Urothelium cell line (cell line): Measurements from ENCODE around the gene TTLL9.
"Not testable (repeated sequence)": the region's sequence is repeated elsewhere in the genome, so short reads cannot be mapped to it uniquely, and the experiment has no call there.

ENCODE experiments used
- DNase-seq: peaks from one replicate; pipeline ENCODE4 v3.0.0; 2011; ENCODE audit warnings: low spot score, mixed read lengths
- FAIRE-seq: peaks from 2 replicates; lab custom pipeline; 2011; peaks lifted over from hg19 to GRCh38; lab: Jason Lieb, UNC

Gene TTLL9

DNA sequence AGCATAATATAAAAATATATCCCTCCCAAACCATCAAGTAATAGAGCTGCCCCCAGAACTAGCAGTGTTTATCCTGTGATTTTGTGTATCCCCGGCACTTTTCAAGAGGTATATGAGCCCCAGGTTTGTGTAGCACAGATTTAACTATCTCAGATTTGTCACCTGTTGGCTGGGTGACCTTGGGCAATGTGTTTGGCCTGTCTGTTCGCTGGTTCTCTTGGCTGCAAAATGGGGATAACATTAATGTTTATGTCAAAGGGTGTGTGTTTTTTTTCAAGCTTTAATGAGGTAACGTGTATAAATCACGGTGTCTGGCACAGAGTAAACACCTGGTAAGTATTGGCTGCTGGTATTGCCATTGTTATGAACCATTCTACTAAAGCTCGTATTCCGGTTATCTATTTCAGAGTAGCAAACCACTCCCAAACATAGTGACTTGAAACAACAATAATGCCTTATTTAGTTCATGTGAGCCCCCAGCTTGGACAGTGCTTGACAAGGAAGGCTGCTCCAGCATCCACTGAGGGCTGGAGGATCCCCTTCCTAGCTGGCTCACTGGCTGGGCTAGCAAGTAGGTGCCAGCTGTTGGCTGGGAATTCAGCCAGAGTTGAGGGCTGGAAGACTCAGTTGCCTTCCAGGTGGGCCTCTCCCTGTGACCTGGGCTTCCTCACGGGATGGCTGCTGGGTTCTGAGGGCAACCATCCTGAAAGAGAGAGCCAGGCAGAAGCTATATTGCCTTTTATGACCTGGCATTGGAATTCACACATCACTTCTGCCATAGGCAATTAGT is 45.3 kb downstream of the TTLL9 start:
- no peak for FAIRE-seq
- no peak for DNase-seq

DNA sequence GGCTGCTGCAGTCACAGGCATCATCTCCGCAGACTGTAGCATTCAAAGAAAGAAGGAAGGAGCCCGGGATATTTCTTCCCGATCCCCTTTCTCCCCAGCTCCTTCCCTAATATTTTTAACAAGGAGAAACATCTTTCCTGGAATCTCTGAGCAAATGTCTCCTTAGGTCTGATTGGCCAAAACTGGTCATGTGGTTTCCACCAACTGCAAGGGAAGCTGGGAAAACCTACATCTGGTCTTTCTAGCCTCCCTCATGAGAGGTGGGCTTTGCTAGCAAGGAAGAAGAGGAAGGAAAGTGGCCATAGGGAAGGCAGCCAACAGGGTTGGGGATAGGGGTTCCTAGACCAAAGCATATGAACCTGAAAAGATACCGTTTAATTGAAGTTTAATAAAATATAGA is 46.3 kb downstream of the TTLL9 start:
- DNase-seq (no peak), FAIRE-seq (no peak)

DNA sequence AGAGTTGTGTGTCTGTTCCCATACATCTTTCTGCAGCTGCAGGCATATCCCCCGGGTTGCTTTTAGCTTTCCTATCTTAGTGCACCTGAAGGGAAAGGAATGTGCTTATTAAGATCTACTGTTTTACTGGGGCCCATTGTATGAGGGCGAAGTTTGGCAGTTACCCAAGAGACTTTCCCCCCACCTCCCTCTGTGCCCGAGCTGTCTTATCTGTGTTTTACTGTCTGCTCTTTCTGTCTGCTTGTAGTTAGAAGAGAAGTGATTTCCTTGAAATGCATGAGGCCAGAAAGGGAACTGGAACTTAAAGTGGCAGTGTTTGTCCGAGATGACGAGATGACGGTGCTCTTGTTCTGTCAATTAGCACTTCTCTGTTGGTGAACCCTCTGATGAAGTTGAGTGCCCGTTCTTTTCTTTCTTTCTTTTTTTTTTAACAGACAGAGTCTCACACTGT is 47.6 kb downstream of the TTLL9 start:
- DNase-seq, FAIRE-seq: not testable (repeated sequence)

DNA sequence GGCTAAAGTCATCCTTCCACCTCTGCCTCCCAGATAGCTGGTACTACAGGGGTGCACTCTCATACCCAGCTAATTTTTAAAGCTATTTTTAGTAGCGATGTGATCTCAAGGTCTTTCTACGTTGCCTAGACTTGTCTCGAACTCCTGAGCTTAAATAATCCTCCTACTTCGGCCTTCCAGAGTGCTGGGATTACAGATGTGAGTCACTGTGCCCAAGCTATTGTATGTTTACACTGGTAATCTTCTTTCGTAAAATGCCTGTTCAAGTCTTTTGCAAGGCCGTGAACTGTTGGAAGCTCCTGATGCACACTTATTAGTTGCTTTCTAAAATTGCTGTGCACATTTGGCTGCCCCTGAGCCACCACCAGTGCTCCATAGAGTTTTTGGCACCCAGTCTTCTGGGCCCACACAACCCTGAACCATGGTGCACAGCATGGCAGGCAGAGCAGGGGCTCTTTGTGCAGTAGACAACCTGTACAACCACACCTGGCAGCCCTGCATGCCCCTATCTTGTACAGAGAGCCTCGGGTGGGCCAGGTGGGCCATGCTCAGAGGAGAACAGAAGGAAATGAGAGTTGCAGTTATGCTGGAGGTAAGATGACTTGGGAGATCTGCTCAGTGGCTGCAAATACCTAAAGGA is 48.2 kb downstream of the TTLL9 start:
- no peak for FAIRE-seq
- DNase-seq = no peak

DNA sequence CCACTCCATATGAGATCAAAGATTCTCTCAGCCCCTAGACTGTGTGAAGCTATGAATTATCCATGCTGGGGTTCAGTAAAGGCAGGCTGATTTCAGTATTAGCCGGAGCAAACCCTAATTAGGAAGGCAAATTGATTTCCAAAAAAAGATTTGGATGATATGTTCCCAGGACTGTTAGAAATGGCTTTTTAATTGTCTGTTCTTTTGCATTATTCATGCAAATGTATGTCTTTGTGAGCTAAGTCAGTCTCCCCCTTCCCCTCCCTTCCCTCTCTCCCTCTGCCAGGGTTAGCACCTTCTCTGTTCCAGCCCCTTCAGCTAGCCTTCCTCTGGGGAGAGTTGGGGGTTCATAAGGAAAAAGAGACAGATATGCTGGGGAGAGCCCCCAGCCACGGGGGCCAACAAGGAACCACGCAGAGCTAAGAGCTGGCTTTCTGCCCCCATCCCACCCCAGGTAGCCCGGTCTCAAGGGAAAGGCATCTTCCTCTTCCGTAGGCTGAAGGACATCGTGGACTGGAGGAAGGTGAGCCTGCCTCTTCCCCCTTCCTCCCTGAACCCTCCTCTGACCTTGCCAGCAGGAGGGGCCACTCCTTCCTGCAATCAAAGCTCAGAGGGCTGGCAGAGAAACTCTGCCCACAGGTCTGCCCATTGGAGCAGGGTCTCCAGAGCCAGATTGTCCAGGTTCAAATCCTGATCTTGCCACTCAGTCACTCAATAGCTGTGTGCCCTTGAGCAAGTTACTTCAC is 49.1 kb downstream of the TTLL9 start:
- FAIRE-seq = no peak
- no peak for DNase-seq

DNA sequence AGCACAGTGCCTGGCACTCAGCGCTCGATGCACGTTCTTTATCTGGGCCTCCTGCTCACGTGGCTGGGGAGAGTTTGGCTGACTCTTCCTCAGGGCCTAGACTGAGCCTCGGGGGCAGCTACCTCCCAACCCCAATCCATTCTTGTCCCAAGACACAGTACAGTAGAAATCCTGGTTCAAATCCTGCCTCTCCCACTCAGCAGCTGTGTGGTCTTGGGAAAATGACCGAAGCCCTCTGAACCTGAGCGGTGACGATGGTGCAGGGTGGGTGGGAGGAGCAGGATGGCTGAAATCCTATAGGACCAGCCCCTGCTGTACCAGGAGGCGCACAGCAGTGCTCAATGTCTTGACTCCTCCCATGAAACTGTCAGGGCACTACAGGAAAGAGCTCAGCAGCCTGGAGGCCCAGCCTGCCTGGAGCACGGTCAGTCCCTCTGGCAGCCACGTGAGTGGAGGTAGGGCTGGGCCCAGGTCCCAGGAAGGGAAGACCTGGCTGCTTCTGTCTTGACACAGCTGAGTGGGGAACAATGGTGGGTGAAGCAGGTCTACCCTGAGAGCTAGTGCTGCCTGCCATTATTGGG is 49.9 kb downstream of the TTLL9 start:
- FAIRE-seq (no peak), DNase-seq (no peak)

DNA sequence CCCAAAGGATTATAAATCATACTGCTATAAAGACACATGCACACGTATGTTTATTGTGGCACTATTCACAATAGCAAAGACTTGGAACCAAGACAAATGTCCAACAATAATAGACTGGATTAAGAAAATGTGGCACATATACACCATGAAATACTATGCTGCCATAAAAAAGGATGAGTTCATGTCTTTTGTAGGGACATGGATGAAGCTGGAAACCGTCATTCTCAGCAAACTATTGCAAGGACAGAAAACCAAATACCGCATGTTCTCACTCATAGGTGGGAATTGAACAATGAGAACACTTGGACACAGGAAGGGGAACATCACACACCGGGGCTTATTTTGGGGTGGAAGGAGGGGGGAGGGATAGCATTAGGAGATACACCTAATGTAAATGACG is 51.0 kb downstream of the TTLL9 start:
- not testable (repeated sequence) for FAIRE-seq, DNase-seq

DNA sequence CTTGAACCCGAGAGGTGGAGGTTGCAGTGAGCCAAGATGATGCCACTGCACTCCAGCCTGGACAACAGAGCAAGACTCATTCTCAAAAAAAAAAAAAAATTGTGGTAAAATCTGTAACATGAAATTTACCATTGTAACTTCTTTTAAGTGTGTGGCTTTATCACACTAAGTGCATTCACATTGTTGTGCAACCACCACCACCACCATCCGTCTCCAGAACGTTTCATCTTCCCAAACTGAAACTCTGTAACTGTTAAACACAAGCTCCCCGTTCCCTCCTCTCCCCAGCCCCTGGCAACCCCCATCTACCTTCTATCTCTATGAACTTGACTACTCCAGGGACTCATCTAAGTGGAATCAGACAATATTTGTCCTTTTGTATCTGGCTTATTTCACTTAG is 51.7 kb downstream of the TTLL9 start:
- no peak for FAIRE-seq
- no peak for DNase-seq

DNA sequence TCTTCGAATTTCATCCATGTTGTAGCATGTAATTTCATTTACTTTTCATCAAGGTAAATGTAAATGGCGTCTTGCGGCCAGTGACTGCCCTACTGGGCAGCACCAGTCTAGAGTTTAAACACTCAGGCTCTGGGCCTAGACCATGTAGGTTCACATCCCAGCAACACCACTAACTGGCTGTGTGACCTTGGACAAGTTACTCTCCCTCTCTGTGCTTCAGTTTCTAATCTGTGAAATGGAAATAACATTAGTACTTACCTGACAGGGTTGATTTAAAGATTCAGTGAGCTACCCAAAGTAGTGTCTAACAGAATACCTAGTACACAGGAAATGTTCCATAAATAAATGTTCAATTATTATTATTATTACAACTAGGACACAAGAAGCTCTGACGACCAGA is 52.2 kb downstream of the TTLL9 start:
- FAIRE-seq (no peak), DNase-seq (no peak)

DNA sequence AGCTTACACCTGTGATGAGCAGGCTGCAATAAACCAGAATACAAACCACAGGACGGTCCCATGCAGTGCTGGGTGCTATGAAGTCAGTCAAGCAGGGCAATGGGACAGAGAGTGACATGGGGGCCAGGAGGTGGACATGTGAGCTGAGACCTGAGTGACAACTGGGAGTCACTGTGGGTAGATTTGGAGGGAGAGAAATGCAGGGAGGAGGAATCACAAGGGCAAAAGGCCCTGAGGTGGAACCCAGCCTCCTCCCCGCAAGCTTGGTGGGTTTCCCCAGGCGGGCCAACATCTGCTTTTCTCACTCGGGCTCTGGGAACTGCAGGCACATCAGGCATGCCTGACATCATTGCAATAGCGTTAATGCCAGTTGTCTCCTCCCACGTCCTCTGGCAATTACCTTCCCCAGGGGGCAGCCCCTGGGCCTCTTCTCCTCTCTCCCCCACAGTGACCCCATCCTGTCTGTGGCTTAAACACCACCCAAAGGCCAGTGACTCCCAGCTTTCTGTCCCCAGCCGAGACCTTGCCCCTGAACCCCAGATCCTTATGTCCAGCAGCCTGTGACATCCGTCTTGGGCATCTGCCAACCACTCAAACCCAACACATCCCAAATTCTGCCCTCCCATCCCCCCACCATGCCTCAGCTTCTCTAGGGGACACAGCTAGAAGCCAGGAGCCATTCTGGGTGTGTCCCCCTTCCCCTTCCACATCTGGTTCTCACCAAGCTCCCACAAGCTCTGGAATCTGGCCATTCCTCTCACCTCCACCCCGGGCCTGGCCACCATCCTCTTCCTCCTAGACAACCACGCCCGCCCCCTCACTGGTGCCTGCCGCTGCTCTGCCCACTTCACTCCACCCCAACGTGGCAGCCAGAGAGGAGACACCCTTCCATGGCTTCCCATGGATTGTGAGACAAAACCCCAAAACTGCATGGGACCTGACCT is 53.2 kb downstream of the TTLL9 start:
- DNase-seq (no peak), FAIRE-seq (no peak)

DNA sequence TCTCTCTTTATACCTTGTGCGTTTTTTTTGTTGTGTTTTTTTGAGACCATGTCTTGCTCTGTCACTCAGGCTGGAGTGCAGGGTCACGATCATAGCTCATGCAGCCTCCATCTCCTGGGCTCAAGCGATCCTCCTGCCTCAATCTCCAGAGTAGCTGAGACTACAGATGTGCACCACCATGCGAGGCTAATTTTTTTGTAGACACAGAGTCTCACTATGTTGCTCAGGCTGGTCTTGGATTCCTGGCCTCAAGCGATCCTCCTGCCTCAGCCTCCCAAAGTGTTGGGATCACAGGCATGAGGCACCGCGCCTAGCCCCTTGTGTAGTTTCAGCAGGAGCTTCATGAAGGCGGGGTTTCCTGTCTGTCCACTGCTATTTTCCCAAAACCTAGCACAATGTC is 54.1 kb downstream of the TTLL9 start:
- FAIRE-seq (no peak), DNase-seq (no peak)

DNA sequence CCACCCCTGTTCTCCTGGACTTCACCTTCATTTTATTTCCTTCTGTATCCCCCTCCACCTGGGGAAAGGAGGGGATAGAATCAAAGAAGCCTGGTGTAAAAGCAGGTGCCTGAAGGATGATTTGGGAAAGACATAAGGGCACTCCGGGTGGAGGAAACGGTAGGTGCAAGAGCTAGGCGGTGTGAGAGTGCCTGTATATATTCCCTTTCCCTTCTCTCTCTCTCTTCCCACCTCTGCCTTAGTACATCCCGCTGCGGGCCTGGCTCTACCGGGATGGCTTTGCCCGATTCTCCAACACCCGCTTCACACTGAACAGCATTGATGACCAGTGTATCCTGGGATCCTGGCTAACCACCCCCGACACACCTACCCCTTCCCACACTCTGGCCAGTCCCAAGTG is 55.2 kb downstream of the TTLL9 start:
- FAIRE-seq (no peak), DNase-seq (no peak)

DNA sequence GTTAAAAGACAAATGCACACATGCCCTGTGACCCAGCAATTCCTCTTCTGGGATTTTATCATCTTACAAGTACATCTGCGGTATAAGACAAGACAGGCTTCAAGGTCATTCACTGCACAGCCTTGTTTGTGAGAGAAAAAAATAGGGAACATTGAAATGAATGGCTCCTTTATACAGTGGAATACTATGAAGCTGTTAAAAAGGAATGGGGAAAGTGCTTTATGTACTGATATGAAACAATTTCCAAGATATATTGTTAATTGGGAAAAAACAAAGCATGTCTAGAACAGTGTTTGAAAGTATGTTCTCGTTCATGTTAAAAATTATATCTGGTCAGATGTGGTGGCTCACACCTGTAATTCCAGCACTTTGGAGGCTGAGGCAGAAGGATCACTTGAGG is 56.1 kb downstream of the TTLL9 start:
- FAIRE-seq = no peak
- no peak for DNase-seq

DNA sequence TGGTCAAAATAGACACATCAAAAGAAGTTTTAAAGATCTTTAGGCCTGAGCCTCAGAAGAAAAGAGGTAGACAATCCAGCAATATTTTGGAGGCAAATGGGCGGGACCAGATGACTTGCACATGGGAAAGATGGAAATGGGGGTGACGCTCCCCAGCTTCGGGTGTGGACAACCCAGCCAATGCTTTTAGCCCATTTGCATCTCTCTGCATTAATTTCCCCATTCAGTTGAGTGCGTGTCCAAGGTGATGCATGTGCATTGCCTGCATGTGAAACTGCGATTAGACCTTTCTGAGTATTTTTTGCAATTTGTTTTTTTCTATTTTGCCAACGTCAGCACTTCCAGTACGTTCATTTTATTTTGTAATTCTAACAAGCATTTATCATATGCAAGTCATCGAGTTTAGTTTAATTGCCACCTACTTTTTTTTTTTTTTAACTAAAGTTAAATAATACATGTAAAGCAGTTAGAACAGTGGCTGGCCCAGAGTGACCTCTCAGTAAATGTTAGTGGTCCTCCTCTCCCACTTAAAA is 57.3 kb downstream of the TTLL9 start:
- DNase-seq (no peak), FAIRE-seq (no peak)

DNA sequence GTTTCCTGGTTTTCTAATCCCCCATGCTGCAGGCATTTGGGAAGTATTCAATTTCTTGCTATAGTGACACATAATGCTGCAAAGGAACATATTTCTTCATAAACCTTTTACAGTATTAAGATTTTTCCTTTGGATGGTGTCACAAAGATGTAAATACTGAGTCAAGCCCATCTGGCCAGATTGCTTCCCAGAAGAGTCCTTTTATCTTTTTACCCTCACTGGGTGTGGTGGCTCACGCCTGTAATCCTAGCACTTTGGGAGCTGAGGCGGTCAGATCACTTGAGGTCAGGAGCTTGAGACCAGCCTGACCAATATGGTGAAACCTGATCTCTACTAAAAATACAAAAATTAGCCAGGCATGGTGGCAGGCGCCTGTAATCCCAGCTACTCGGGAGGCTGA is 59.2 kb downstream of the TTLL9 start:
- not testable (repeated sequence) for DNase-seq, FAIRE-seq

DNA sequence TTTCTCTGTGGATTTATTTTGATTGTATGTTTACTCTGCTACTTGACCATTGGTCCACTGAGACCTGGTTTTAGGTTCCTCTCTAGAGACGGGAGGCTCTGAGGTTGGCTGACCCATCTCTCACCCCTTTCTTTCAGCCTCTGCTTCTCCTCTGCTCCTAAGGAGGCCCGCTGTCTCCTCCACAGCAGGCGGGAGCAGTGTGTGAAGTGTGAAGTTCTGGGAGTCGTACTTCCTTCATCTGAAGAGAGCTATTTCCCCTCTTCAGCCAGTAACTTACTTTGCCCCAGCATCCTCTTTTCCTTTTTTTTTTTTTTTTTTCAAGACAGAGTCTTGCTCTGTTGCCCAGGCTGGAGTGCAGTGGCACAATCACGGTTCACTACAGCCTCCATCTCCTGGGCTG is 60.3 kb downstream of the TTLL9 start:
- FAIRE-seq (no peak), DNase-seq (no peak)

DNA sequence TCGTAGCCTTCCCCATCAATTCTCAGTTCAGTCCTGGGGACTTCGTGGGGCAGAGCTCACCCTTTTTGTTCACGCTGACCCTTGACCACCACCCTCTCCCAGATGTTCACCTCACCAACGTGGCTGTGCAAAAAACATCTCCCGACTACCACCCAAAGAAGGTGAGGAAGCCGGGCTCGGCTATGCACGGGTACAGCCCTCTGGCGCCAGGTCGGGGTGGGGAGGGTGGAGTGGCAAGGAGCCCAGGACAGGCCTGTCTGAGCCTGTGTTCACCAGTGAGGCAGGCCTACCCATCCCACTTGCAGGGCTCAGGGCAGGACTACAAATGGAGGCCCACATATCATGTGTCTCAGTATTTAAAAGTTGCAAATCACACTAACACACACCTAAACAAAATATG is 63.3 kb downstream of the TTLL9 start:
- FAIRE-seq (no peak), DNase-seq (no peak)

DNA sequence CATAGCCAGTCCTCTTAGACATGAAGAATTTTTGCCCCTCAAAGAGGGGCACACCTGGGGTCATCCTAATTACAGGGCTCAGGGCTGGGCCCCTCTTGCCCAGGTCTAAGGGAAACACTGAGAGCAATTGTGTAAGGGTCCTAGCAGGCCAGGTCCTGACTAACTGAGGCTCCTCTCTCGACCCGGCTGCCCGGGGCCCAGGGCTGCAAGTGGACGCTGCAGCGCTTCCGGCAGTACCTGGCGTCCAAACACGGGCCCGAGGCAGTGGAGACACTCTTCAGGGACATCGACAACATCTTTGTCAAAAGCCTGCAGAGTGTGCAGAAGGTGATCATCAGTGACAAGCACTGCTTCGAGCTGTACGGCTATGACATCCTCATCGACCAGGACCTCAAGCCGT is 64.1 kb downstream of the TTLL9 start:
- no peak for DNase-seq
- FAIRE-seq = no peak

DNA sequence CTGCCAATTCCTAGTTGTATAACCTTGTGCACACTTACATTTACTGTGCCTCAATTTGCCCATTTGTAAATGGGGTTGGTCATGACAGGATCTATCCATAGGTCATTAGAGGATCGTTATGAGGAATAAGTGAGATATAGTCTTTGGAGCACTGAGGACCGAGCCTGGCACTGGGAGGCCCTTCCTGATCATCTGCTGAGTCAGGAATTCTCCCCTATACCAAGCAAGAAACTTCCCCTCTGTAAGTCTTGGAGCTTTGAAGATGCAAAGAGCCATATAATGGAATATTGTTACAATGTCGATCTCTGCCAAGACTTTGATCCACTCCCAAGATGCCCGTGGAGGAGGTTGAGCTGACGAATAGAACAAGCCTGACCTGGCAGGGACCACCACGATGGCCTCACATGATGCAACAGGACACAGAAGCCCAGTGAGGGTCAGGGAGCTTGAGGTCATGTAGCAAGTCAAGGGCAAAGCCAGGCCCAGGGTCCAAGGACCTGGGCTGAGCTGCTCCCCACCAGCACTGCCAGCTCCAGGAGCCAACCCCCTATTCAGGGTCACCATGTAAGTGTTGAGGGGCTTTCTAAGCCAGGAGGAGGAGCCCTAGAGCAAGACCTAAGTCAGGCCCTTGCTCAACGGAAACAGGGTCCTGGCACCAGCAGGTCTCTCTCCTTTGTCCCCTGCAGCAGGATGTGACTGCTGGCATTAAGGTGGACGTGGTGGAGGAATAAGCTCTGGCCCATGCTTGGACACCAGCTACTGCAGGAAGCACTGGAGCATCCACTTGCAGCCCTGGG is 64.7 kb downstream of the TTLL9 start:
- no peak for DNase-seq
- no peak for FAIRE-seq
